ENCODE results near the gene CNTN4. TPM values are rescaled to one million over a fixed set of nuclear protein-coding genes. Genes with fewer than 3 reads are reported as not detected.

The CNTN4 gene
- total RNA-seq, 1 experiment from 2014 or later: 1.6 TPM

DNA sequence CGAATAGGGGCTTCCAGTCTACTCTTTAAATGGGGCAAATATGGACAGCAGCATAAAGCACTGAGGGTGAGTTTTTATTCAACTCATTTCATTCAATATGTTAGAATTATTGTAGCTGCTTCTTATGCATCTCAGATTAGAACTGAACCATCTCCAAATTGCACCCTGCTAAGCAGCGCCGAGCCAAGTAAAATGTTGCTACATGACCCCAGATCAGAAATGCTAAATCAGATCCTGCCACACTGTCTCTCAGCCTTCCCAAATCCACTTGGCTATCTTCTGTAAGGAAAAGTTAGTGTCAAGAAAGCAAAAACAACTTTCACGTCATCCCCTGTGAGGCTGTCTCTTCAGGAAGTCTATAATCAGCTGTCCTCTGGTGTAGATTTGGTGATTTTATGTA lies 293.2 kb downstream of the CNTN4 start:
- H2BK5ac ChIP-seq (ENCODE audit: insufficient read length, low read length): no peak overlapping the region
- H2BK15ac ChIP-seq (ENCODE audit: low read depth, low read length): no peak overlapping the region
- H3K4me1 ChIP-seq (ENCODE audit: insufficient read depth, low read length): no peaks in the 10 kb centered on the region
- no peak overlapping the region for H3K4me2 ChIP-seq (ENCODE audit: insufficient read depth, insufficient read length, low read length)
- WGBS (ENCODE audit: extremely low coverage, insufficient read length, low lambda C conversion rate): no CpG with 5 or more reads among the region's 4 CpGs
- no peaks in the 10 kb centered on the region for H3K9me3 Mint-ChIP-seq
- H3K79me2 ChIP-seq (ENCODE audit: insufficient read depth, low read length): no peaks in the 10 kb centered on the region
- H3K14ac ChIP-seq (ENCODE audit: insufficient read depth, low read length): no peak overlapping the region
- H2AK5ac ChIP-seq (ENCODE audit: insufficient read length, low read length): no peak overlapping the region
- no peak overlapping the region for H2AFZ ChIP-seq (ENCODE audit: low read length)
- no peak overlapping the region for H3K18ac ChIP-seq (ENCODE audit: insufficient read length, low read depth, low read length)
- no peak for DNase-seq
- no peaks in the 10 kb centered on the region for H3K4me1 Mint-ChIP-seq
- H3T11ph ChIP-seq (ENCODE audit: low read length): no peak overlapping the region
- no peak overlapping the region for H4K8ac ChIP-seq (replicated peaks; ENCODE audit: insufficient read length, low read depth, low read length)
- H2BK12ac ChIP-seq (ENCODE audit: insufficient read length, low read depth, low read length): no peak overlapping the region
- H2BK20ac ChIP-seq (ENCODE audit: low read depth, low read length, poor library complexity, severe bottlenecking): no peak overlapping the region
- H4K5ac ChIP-seq (ENCODE audit: insufficient read length, low read depth, low read length): no peak overlapping the region
- H3K4me3 Mint-ChIP-seq: no peak overlapping the region
- no peaks in the 10 kb centered on the region for H3K9me3 ChIP-seq (ENCODE audit: control insufficient read depth, low read depth, low read length)
- no peak overlapping the region for H3K4ac ChIP-seq (ENCODE audit: low read depth, low read length)
- H3K27ac Mint-ChIP-seq: no peak overlapping the region
- no peak overlapping the region for H2BK120ac ChIP-seq (ENCODE audit: low read depth, low read length, poor library complexity, severe bottlenecking)
- TF ChIP-seq, protein P1, sequence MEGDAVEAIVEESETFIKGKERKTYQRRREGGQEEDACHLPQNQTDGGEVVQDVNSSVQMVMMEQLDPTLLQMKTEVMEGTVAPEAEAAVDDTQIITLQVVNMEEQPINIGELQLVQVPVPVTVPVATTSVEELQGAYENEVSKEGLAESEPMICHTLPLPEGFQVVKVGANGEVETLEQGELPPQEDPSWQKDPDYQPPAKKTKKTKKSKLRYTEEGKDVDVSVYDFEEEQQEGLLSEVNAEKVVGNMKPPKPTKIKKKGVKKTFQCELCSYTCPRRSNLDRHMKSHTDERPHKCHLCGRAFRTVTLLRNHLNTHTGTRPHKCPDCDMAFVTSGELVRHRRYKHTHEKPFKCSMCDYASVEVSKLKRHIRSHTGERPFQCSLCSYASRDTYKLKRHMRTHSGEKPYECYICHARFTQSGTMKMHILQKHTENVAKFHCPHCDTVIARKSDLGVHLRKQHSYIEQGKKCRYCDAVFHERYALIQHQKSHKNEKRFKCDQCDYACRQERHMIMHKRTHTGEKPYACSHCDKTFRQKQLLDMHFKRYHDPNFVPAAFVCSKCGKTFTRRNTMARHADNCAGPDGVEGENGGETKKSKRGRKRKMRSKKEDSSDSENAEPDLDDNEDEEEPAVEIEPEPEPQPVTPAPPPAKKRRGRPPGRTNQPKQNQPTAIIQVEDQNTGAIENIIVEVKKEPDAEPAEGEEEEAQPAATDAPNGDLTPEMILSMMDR (conservative IDR thresholded peaks at IDR 0.05): no peak
- no peaks in the 10 kb centered on the region for H3K36me3 Mint-ChIP-seq (ENCODE audit: insufficient read depth in 1 of 3, low read depth in 3 of 3)
- no peak overlapping the region for H3K27ac ChIP-seq (ENCODE audit: insufficient read length, low read depth, low read length)
- no peak overlapping the region for H4K91ac ChIP-seq (ENCODE audit: insufficient read length, low read depth, low read length)
- H3K23me2 ChIP-seq (ENCODE audit: insufficient read length, low read depth, low read length, poor library complexity, severe bottlenecking): no peaks in the 10 kb centered on the region
- H3K27me3 ChIP-seq (ENCODE audit: insufficient read depth, low read length): no peaks in the 10 kb centered on the region
- H4K20me1 ChIP-seq (ENCODE audit: control insufficient read depth, insufficient read depth, insufficient read length): no peaks in the 10 kb centered on the region
- no peak overlapping the region for H3K9ac ChIP-seq (ENCODE audit: extremely low read depth, insufficient read length, low read length)
- no peak overlapping the region for H3K23ac ChIP-seq (ENCODE audit: insufficient read length, low read depth, low read length)
- no peaks in the 10 kb centered on the region for H3K27me3 Mint-ChIP-seq (ENCODE audit: low read depth)
- H3K56ac ChIP-seq (ENCODE audit: insufficient read length, low read depth, low read length): no peak overlapping the region
- H3K79me1 ChIP-seq (ENCODE audit: insufficient read depth, low read depth, low read length, poor library complexity, severe bottlenecking): no peaks in the 10 kb centered on the region

Data from H9 (cell line).